GM19035 (cell line): ENCODE measurements around the gene RAB13.

Source experiments
- ATAC-seq: cut with Tn5 transposase; IDR thresholded peaks from one replicate; pipeline ENCODE4 v1.9.1; 2021; ENCODE audit not compliant: unreplicated experiment

Gene RAB13

GRCh38 chr1:153978274-153978909, 7.7 kb downstream of the RAB13 start:
- ATAC-seq, result no peak

DNA sequence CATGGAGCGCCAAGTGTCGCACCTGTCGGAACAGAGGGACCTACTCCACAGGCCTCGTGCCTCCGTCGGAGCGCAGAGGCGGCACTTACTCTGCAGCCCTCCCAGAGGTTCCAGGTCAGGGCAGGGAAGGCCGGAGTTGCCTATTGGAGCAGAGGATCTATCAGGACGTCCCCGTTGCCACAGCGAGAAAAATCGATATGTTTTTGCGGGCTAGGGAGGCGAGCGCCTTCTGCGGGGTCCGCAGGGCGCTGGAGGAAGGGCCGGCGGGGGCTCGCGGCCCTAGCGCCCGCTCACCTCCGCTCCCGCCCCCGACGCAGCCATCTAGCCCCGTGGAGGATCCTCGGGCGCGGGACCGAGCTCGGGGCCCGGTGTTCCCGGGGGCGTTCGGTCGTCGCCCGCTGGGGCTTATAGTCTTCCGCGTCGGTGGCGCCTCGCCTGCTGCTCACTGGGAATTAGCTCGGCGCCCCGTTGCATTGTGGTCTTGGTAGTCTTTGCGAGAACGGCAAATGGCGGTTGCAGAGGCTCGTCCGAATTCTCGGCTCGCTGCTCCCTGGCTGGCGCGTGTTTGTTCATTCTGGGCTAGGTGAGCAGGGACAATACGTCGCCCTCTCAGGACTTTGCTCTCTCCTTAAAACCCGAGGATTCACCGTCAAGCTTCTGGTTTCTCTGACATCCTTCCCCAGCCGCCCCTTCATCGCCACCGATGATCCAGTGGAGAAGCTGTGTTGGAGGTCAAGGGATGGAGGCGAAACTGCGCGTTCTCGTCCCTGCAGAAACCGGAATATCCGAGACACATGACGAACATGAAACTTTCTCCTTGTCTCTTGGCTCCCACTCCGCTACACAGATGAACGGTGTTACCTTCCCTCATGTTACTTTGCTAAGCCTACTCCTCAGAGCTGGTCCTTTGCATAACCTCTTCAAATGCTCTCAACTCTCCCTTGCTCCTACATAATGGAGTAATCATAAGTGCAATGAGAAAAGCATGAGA, 8.6 kb downstream of the RAB13 start, which contains the start of gene JTB:
TSS of gene JTB (minus strand) at position 425 of the 991 bp plus-strand sequence. CDS start at position 3, 422 bp downstream.
- ATAC-seq, result peak; percentile 84

- no peak for ATAC-seq
Measured at GRCh38 chr1:153976819-153977249, 9.3 kb downstream of the RAB13 start.

DNA sequence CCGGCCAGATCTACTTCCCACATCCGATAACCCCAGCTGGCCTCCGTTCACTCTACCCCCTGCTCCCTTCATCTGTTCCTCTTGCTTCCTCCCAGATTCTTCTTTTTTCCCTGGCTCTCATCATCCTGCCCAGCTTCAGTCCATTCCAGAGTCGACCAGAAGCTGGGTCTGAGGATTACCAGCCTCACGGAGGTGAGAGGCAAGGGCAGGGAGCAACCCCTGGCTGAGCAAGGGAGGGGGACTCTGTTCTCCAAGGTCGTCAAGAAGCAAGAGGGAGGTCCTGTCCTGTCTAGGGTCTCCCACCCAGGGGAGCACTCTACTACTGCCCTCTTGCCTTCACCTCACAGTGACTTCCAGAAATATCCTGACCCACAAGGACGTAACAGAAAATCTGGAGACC, 12.6 kb downstream of the RAB13 start:
- ATAC-seq, result no peak

GRCh38 chr1:153973071-153973470, 13.1 kb downstream of the RAB13 start:
- no peak for ATAC-seq

GRCh38 chr1:153970346-153970745, 15.8 kb downstream of the RAB13 start:
- no peak for ATAC-seq

- ATAC-seq, result no peak
Measured at GRCh38 chr1:153968972-153969371, 17.2 kb downstream of the RAB13 start.

- no peak for ATAC-seq
Measured at GRCh38 chr1:153968408-153968807, 17.7 kb downstream of the RAB13 start.

- ATAC-seq, result no peak
Measured at GRCh38 chr1:153968000-153968363, 18.2 kb downstream of the RAB13 start.

GRCh38 chr1:153967107-153967999, 18.8 kb downstream of the RAB13 start, which contains the start of gene CREB3L4:
CREB3L4 (plus strand) TSS chr1:153967902; CDS start chr1:153968526, 624 bp downstream.
- ATAC-seq, result peak; percentile 74

DNA sequence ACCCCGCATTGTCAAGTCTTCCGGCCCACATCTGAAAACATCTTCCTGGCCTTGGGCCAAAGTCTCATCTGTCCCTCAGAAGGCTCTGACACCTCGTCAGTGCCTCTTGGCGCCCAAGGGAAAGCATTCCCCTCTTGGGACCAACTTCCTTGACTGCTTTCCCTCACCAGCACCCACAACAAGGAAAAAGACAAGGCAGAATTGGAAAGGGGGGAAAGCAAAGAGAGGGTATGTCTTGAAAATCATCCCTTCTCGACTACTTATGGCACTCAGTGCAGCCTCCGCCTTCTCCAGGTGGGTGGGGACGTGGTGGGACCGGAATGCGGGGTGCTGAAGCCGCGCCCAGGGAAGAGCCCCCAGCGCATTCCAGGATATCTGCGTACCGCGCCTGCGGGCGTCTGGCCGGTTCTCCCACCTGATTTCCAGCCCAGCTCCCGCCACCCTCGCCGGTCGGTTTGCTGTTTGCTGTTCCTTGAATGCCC, 22.2 kb downstream of the RAB13 start:
- peak; percentile 2 for ATAC-seq

GRCh38 chr1:153963030-153963849, 22.9 kb downstream of the RAB13 start, which contains the start of gene SLC39A1:
SLC39A1 (minus strand) TSS chr1:153963537; CDS start chr1:153962715, 822 bp downstream.
- peak; percentile 48 for ATAC-seq

DNA sequence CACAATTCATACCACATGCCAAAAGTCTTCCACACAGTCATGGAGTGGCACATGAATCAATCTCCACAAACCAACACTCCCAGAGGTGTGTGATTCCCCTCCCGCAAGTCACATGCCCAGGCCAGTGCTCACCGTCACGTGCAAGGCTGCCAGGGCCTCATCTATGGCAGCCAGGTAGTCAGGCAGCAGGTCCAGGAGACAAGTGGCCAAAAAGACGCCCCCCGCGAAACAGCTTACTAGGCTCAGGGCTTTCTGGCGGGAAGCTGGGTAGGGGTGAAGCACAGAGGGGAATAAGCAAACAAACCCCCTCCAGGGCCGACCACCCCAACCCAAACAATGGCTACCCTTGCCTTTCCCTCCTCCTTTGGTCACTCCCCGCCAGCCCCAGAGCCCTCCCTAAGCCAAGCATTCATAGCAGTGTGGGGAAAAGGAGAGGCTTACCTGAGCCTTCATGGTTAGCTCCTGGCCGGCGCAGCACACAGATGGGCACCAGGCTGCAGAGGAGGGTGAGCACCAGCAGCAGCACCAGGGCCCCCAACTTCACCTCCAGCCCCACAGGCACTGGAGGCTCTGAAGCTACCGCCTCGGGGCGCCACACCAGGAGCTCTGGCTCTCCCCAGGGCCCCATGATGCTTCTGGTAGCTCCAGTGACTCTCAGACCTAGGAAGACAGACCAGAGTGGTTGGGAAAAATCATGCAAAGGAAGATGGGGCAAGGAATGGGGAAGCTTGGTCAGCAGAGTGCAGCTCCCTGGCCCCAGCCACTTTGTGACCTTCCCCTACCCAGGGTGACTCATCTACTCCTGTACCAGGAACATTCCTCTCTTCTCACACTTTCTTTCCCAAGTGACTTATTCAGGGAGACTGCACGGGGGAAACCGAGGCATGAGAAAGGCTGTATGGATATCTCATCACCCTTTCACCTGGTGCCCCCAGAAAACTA, 23.8 kb downstream of the RAB13 start:
- ATAC-seq, result no peak

DNA sequence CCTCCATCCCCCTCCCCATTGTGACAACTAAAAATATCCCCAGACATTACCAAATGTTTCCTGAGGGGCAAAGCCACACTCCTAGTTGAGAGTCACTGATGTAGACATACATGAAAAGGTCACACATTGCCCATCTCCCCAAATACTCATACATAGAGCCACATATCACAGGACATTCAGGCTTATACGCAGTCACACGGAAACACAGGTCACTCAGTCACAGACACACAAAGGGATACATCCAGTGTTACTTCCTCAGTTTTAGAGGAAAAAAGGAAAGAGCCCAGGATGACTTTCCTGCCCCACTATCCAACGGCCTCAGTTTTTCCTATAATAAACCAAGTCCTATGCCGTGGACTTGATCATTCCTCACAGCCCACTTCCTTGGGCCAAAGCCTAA, 24.7 kb downstream of the RAB13 start:
- ATAC-seq, result no peak

- ATAC-seq, result no peak
Measured at GRCh38 chr1:153960206-153960605, 25.9 kb downstream of the RAB13 start.

DNA sequence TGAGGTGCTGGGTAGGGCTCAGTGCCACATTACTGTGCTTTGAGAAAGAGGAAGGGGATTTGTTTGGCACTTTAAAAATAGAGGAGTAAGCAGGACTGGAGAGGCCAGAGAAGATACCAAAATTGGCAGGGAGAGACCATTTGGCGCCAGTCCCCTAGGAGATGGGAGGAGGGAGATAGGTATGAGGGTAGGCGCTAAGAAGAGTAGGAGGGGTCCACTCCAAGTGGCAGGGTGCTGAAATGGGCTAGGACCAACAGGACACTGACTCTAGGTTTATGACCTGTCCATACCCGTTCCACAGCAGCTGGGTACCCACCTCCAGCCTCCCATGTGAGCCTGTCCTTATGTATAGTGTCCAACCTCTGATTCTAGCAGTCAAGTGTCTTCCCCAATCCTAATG, 26.7 kb downstream of the RAB13 start:
- no peak for ATAC-seq

DNA sequence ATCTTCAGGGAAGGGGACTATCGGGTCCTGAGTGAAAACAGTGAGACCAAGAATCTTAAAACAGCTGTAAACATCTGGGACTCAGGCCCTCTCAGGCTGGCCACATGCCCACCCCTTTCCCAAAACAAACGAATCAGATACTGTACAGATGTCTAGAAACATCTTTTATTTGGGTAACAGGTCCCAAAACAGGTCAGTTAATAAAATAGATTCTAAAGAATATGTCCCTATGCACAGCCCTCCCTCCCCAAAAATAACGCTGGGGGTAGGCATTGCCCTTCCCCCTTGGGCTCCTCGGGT, 27.2 kb downstream of the RAB13 start:
- ATAC-seq, result no peak

DNA sequence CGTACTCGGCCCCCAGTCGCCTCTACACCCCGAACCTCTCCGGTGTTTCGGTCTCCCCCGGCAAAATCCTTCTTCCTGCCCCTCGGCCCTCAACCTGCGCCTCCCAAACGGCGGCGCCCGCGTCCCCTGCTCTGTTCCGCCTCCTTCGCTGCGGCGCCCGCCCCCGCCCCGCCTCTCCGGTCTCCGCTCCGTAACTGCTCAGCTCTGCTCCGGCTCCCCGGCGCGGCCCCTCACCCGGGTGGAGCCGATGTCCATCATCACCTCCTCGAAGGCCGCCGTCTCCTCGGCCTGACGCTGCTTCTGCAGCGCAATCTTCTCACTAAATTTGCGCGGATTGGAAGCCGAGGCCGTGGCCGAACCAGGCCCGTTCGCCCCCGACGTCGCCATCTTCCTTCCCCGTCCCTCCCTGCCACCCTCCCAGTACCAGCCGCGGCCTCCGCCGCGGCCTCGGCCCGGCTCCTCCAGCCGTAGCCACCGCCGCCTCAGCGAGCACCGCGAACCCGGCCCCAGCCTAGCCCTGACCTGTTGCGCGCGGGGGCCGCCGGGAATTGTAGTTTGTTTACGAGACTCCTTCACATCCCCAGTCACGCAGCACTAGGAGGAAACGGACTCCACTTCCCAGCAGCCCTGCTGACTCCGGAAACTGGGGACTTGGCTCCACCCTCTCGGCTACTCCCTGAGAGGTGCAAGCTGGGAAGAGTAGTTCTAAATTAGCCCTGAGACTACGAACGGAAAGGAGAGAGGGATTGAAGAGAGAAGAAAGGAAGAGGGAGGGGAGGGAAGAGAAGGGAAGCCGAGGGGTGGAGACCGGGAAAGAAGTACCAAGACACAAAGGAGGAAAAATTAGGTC, 27.8 kb downstream of the RAB13 start, which contains the start of gene CRTC2:
TSS of gene CRTC2 (minus strand) at position 502 of the 850 bp plus-strand sequence. CDS start at position 387, 115 bp downstream.
- peak; percentile 77 for ATAC-seq
